A549 (cell line): Measurements from ENCODE around the gene GAGE12H.
"Not testable (repeated sequence)": the region's sequence is repeated elsewhere in the genome, so short reads cannot be mapped to it uniquely, and the experiment has no call there.

ENCODE experiments used
- CTCF ChIP-seq: fragments of >200 bp; sonication (Bioruptor Twin); formaldehyde crosslinking; IDR thresholded peaks from 3 replicates; pipeline ENCODE4 v1.5.1; 2016
- ELK1 ChIP-seq: fragments of 150-350 bp; IDR thresholded peaks from 2 replicates; pipeline ENCODE4 v1.6.1; 2014; ENCODE audit warnings: low read depth, mild to moderate bottlenecking, low read length
- HDAC2 ChIP-seq: fragments of 200-600 bp; sonication (generic); IDR thresholded peaks from 2 replicates; pipeline ENCODE4 v1.6.1; 2016
- HOXA7 ChIP-seq: fragments of 250-450 bp; sonication (Bioruptor Pico); IDR thresholded peaks from 2 replicates; pipeline ENCODE4 v1.5.0; 2020; ENCODE audit warnings: mild to moderate bottlenecking, moderate library complexity
- MAX ChIP-seq: IDR thresholded peaks from 2 replicates; pipeline ENCODE4 v1.6.1; 2012
- NR3C1 ChIP-seq: fragments of >200 bp; sonication (Bioruptor Twin); formaldehyde crosslinking; IDR thresholded peaks from 3 replicates; pipeline ENCODE4 v1.6.1; 2017
- POLR2A ChIP-seq: IDR thresholded peaks from 2 replicates; pipeline ENCODE4 v1.6.1; 2012; ENCODE audit warnings: mild to moderate bottlenecking, low read length
- RAD21 ChIP-seq, 2 experiments: fragments of >200 bp in 1 of 2; sonication (Bioruptor Twin) in 1 of 2; formaldehyde crosslinking in 1 of 2; IDR thresholded peaks in 1 of 2; conservative IDR thresholded peaks in 1 of 2; 2 replicates in 1 of 2; 3 replicates in 1 of 2; pipeline ENCODE4 v1.6.1; 2012 to 2018; ENCODE audit warnings: inconsistent platforms in 1 of 2
- RNF2 ChIP-seq: fragments of 200-600 bp; sonication (generic); IDR thresholded peaks from 2 replicates; pipeline ENCODE4 v1.6.1; 2016; ENCODE audit warnings: low read depth, mild to moderate bottlenecking, antibody characterized with exemption, moderate library complexity, borderline replicate concordance
- SREBF2 ChIP-seq: fragments of 450-650 bp; IDR thresholded peaks from 2 replicates; pipeline ENCODE4 v1.6.1; 2014; ENCODE audit warnings: mild to moderate bottlenecking, moderate library complexity
- USF2 ChIP-seq: fragments of 450-650 bp; IDR thresholded peaks from 2 replicates; pipeline ENCODE4 v1.6.1; 2014; ENCODE audit warnings: antibody characterized with exemption
- ZNF302 ChIP-seq: fragments of 250-450 bp; sonication (Bioruptor Pico); IDR thresholded peaks from 2 replicates; pipeline ENCODE4 v1.9.0; 2021; ENCODE audit warnings: inconsistent platforms, mild to moderate bottlenecking, moderate library complexity
- TF ChIP-seq, protein P1 (sequence below): fragments of 200-600 bp; sonication (generic); IDR thresholded peaks from 2 replicates; pipeline ENCODE4 v1.6.1; 2016; ENCODE audit warnings: antibody characterized with exemption, mild to moderate bottlenecking, moderate library complexity
- TF ChIP-seq, protein P2 (sequence below): fragments of 250-450 bp; sonication (Bioruptor Pico); IDR thresholded peaks from 2 replicates; pipeline ENCODE4 v1.5.0; 2020; ENCODE audit warnings: low read depth, mild to moderate bottlenecking, moderate library complexity

DNA sequence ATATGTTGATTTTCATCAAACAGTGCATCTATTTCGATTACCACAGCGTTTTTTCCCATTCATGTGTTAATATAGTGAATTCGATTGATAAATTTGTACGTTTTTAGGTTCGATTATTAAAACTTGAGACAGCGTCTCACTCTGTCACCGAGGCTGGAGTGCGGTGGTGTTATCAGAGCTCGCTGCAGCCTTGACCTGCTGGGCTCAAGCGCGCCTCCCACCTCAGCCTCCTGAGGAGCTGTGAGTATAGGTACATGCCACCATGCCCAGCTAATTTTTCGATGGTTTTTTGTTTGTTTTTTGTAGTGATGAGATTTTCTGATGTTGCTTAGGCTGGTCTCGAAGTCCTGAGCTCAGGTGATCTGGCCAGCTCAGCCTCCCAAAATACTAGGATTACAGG lies 10.6 kb upstream of the GAGE12H start:
- not testable (repeated sequence) for TF ChIP-seq HDAC2; POLR2A; CTCF; MAX; RAD21 (conservative IDR thresholded peaks at IDR 0.05 in 1 of 2, IDR thresholded peaks at IDR 0.05 in 1 of 2); ZNF302 (CRISPR knock-in tag); SREBF2; RNF2; ELK1; NR3C1; HOXA7 (CRISPR knock-in tag); USF2
- TF ChIP-seq, protein P1, sequence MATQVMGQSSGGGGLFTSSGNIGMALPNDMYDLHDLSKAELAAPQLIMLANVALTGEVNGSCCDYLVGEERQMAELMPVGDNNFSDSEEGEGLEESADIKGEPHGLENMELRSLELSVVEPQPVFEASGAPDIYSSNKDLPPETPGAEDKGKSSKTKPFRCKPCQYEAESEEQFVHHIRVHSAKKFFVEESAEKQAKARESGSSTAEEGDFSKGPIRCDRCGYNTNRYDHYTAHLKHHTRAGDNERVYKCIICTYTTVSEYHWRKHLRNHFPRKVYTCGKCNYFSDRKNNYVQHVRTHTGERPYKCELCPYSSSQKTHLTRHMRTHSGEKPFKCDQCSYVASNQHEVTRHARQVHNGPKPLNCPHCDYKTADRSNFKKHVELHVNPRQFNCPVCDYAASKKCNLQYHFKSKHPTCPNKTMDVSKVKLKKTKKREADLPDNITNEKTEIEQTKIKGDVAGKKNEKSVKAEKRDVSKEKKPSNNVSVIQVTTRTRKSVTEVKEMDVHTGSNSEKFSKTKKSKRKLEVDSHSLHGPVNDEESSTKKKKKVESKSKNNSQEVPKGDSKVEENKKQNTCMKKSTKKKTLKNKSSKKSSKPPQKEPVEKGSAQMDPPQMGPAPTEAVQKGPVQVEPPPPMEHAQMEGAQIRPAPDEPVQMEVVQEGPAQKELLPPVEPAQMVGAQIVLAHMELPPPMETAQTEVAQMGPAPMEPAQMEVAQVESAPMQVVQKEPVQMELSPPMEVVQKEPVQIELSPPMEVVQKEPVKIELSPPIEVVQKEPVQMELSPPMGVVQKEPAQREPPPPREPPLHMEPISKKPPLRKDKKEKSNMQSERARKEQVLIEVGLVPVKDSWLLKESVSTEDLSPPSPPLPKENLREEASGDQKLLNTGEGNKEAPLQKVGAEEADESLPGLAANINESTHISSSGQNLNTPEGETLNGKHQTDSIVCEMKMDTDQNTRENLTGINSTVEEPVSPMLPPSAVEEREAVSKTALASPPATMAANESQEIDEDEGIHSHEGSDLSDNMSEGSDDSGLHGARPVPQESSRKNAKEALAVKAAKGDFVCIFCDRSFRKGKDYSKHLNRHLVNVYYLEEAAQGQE: not testable (repeated sequence)
- TF ChIP-seq, protein P2, sequence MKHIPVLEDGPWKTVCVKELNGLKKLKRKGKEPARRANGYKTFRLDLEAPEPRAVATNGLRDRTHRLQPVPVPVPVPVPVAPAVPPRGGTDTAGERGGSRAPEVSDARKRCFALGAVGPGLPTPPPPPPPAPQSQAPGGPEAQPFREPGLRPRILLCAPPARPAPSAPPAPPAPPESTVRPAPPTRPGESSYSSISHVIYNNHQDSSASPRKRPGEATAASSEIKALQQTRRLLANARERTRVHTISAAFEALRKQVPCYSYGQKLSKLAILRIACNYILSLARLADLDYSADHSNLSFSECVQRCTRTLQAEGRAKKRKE (CRISPR knock-in tag): not testable (repeated sequence)
